Neural cell (in vitro differentiated cells): ENCODE data around the gene BPIFB1. TPM values are rescaled to one million over a fixed set of nuclear protein-coding genes. Genes with fewer than 3 reads are reported as not detected.

Experiments
- H2AFZ ChIP-seq: fragments of 200-600, 300-800 bp; sonication (generic), shearing (Covaris generic); 2 replicates; pipeline ENCODE4 v1.6.0; 2014; ENCODE audit warnings: low read depth, mild to moderate bottlenecking, antibody characterized with exemption, low read length, moderate library complexity
- H3F3A ChIP-seq: fragments of 200-600 bp; shearing (Covaris generic); 2 replicates; pipeline ENCODE4 v1.6.1; 2016; ENCODE audit warnings: mild to moderate bottlenecking, moderate library complexity, mixed read lengths, antibody characterized with exemption, low read length; ENCODE audit not compliant: insufficient read depth, poor library complexity, severe bottlenecking
- H3K27ac ChIP-seq: fragments of 200-600, 300-800 bp; sonication (generic), shearing (Covaris generic); 2 replicates; pipeline ENCODE4 v1.5.1; 2014; ENCODE audit warnings: mild to moderate bottlenecking, low read length, moderate library complexity
- H3K27me3 ChIP-seq: fragments of 300-800, 200-600 bp; sonication (generic), shearing (Covaris generic); 2 replicates; pipeline ENCODE4 v1.6.0; 2014; ENCODE audit warnings: mild to moderate bottlenecking, low read depth, low read length, moderate library complexity; ENCODE audit not compliant: insufficient read depth
- H3K36me3 ChIP-seq: fragments of 300-800, 200-600 bp; sonication (generic), shearing (Covaris generic); 2 replicates; pipeline ENCODE4 v1.5.1; 2014; ENCODE audit warnings: mild to moderate bottlenecking, antibody characterized with exemption, low read length, moderate library complexity; ENCODE audit not compliant: insufficient read depth
- H3K4me2 ChIP-seq: fragments of 300-800, 200-600 bp; sonication (generic), shearing (Covaris generic); 2 replicates; pipeline ENCODE4 v1.6.0; 2014; ENCODE audit warnings: mild to moderate bottlenecking, low read length
- H3K4me3 ChIP-seq: fragments of 300-800, 200-600 bp; sonication (generic), shearing (Covaris generic); 2 replicates; pipeline ENCODE4 v1.5.1; 2014; ENCODE audit warnings: mild to moderate bottlenecking, low read length, moderate library complexity
- H3K79me2 ChIP-seq: fragments of 200-600 bp; shearing (Covaris generic); replicated peaks from 2 replicates; pipeline ENCODE4 v1.6.0; 2014; ENCODE audit warnings: mild to moderate bottlenecking, low read length, moderate library complexity; ENCODE audit not compliant: insufficient read depth
- H3K9ac ChIP-seq: fragments of 300-800, 200-600 bp; sonication (generic), shearing (Covaris generic); 2 replicates; pipeline ENCODE4 v1.6.1; 2016; ENCODE audit warnings: mild to moderate bottlenecking, low read length, mixed read lengths
- H3K9me2 ChIP-seq: fragments of 200-600 bp; shearing (Covaris generic); 2 replicates; pipeline ENCODE4 v1.6.1; 2016; ENCODE audit warnings: mild to moderate bottlenecking, low read length, mixed read lengths; ENCODE audit not compliant: insufficient read depth
- H3K9me3 ChIP-seq: fragments of 200-600, 300-800 bp; sonication (generic), shearing (Covaris generic); 2 replicates; pipeline ENCODE4 v1.6.1; 2016; ENCODE audit warnings: mild to moderate bottlenecking, mixed run types, low read length, moderate library complexity, mixed read lengths
- H4K20me1 ChIP-seq: fragments of 200-600 bp; shearing (Covaris generic); 2 replicates; pipeline ENCODE4 v1.6.1; 2016; ENCODE audit warnings: mild to moderate bottlenecking, mixed run types; ENCODE audit not compliant: insufficient read depth
- EP300 ChIP-seq: fragments of 450-650 bp; conservative IDR thresholded peaks from 2 replicates; pipeline ENCODE4 v1.6.1; 2014; ENCODE audit warnings: antibody characterized with exemption, mild to moderate bottlenecking, moderate library complexity; ENCODE audit not compliant: poor library complexity, severe bottlenecking
- EZH2 ChIP-seq: fragments of 200-600, 300-800 bp; shearing (Covaris generic), sonication (generic); IDR thresholded peaks from 2 replicates; pipeline ENCODE4 v1.6.1; 2014; ENCODE audit warnings: antibody characterized with exemption, low read length, borderline replicate concordance, mild to moderate bottlenecking; ENCODE audit not compliant: insufficient read depth, poor library complexity, severe bottlenecking
- MXI1 ChIP-seq: fragments of 450-650 bp; conservative IDR thresholded peaks from 2 replicates; pipeline ENCODE4 v1.6.1; 2014; ENCODE audit warnings: antibody characterized with exemption, mild to moderate bottlenecking; ENCODE audit not compliant: poor library complexity, severe bottlenecking
- POLR2AphosphoS5 ChIP-seq: IDR thresholded peaks from 2 replicates; pipeline ENCODE4 v1.6.1; 2012
- RAD21 ChIP-seq: fragments of 450-650 bp; conservative IDR thresholded peaks from 2 replicates; pipeline ENCODE4 v1.6.1; 2014; ENCODE audit warnings: antibody characterized with exemption, mild to moderate bottlenecking, moderate library complexity
- SMC3 ChIP-seq: fragments of 450-650 bp; conservative IDR thresholded peaks from 2 replicates; pipeline ENCODE4 v1.6.1; 2014; ENCODE audit warnings: antibody characterized with exemption, mild to moderate bottlenecking, moderate library complexity; ENCODE audit not compliant: poor library complexity
- TAF1 ChIP-seq: IDR thresholded peaks from 2 replicates; pipeline ENCODE4 v1.6.1; 2012; ENCODE audit warnings: low read depth
- polyA plus RNA-seq: library from polyadenylated mRNA; depleted of rRNA; stranded (reverse); fragments of >200 nt; gene quantifications from 2 replicates; pipeline ENCODE4 v1.2.3, GENCODE V29; 2014
- TF ChIP-seq, protein P1 (sequence below): fragments of 450-650 bp; IDR thresholded peaks from 2 replicates; pipeline ENCODE4 v1.5.1; 2014; ENCODE audit warnings: antibody characterized with exemption, mild to moderate bottlenecking, moderate library complexity; ENCODE audit not compliant: poor library complexity, severe bottlenecking
- TF ChIP-seq, protein P2 (sequence below): IDR thresholded peaks from 2 replicates; pipeline ENCODE4 v1.6.1; 2012; ENCODE audit warnings: borderline replicate concordance

BPIFB1 gene
- polyA plus RNA-seq, 1 donor from 2014 or later = not detected

DNA sequence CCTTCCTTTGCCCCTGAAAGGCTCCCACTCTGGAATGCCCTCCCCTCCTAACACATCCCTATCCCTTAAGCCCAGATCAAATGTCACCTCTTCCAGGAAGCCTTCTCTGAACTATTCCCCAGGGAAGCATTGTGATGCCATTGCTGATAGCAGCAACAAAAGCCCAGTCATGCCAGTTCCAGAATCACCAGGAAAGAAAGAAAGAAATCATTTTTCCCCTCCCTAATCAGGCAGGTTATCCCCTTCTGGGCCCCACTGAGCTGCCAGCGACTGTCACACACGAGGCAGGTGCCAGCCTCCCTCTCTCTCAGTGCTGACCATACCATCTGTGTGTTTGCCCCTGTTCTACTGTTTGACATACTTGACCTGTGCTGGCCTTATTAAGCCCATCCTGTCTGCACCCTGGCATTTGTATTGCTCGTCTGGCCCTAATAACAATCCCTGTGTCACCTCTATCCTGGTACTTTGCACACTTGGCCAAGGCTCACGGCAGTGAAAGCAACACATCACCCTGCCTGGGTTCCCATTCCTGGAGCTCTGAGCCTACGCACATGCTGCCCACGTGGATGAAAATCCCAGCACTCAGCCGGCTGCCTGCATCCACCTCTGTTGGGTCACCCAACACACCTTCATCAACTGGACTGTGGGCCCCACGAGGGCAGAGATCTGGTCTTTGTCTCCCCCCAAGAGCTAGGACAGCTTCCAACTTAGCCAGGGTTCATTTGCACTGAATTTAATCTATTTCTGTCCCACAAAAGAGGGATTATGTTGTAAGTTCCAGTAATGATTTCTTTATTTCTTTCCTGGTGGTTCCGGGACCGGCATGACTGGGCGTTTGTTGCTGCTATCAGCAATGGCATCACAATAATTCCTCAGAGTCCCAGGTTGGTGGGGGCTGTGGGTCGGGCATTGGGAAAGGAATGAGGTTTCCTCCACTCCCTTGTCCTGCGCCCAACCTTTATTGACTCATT, 5.3 kb upstream of the BPIFB1 start:
- Histone ChIP-seq H3K27me3 (no peaks in the 10 kb centered on the region), H3K4me2 (no peak overlapping the region), H3K36me3 (no peaks in the 10 kb centered on the region), H3K9ac (no peak overlapping the region), H3K9me2 (no peaks in the 10 kb centered on the region), H4K20me1 (no peaks in the 10 kb centered on the region), H3K4me3 (no peak overlapping the region), H3K9me3 (no peaks in the 10 kb centered on the region), H2AFZ (no peak overlapping the region), H3F3A (no peaks in the 10 kb centered on the region), H3K27ac (no peak overlapping the region), H3K79me2 (no peaks in the 10 kb centered on the region)
- TF ChIP-seq, protein P1, sequence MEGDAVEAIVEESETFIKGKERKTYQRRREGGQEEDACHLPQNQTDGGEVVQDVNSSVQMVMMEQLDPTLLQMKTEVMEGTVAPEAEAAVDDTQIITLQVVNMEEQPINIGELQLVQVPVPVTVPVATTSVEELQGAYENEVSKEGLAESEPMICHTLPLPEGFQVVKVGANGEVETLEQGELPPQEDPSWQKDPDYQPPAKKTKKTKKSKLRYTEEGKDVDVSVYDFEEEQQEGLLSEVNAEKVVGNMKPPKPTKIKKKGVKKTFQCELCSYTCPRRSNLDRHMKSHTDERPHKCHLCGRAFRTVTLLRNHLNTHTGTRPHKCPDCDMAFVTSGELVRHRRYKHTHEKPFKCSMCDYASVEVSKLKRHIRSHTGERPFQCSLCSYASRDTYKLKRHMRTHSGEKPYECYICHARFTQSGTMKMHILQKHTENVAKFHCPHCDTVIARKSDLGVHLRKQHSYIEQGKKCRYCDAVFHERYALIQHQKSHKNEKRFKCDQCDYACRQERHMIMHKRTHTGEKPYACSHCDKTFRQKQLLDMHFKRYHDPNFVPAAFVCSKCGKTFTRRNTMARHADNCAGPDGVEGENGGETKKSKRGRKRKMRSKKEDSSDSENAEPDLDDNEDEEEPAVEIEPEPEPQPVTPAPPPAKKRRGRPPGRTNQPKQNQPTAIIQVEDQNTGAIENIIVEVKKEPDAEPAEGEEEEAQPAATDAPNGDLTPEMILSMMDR = no peak
- TF ChIP-seq EP300 (no peak), POLR2AphosphoS5 (no peak), EZH2 (no peak), TAF1 (no peak), RAD21 (no peak), SMC3 (no peak), MXI1 (no peak)
- TF ChIP-seq, protein P2, sequence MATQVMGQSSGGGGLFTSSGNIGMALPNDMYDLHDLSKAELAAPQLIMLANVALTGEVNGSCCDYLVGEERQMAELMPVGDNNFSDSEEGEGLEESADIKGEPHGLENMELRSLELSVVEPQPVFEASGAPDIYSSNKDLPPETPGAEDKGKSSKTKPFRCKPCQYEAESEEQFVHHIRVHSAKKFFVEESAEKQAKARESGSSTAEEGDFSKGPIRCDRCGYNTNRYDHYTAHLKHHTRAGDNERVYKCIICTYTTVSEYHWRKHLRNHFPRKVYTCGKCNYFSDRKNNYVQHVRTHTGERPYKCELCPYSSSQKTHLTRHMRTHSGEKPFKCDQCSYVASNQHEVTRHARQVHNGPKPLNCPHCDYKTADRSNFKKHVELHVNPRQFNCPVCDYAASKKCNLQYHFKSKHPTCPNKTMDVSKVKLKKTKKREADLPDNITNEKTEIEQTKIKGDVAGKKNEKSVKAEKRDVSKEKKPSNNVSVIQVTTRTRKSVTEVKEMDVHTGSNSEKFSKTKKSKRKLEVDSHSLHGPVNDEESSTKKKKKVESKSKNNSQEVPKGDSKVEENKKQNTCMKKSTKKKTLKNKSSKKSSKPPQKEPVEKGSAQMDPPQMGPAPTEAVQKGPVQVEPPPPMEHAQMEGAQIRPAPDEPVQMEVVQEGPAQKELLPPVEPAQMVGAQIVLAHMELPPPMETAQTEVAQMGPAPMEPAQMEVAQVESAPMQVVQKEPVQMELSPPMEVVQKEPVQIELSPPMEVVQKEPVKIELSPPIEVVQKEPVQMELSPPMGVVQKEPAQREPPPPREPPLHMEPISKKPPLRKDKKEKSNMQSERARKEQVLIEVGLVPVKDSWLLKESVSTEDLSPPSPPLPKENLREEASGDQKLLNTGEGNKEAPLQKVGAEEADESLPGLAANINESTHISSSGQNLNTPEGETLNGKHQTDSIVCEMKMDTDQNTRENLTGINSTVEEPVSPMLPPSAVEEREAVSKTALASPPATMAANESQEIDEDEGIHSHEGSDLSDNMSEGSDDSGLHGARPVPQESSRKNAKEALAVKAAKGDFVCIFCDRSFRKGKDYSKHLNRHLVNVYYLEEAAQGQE = no peak

DNA sequence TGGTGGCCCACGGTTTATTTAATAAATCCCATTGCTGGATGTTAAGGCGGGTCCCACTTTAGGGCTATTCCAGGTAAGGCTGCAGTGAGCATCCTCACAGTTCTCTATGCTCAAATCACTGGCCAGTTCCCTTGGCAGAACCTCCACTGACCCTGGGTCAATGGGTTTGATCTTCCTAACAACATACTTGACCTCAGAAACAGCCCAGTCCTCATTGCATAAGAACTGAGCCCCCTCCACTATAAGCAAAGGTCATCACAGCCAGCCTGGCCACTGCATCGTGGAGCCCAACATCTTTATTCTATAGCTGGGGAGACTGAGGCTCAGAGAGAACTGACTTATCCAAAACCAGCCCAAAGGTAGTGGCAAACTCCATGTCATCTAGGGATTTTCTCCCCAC, 4.3 kb upstream of the BPIFB1 start:
- no peak overlapping the region for H3K27ac ChIP-seq
- no peak for TF ChIP-seq EP300
- no peak for TF ChIP-seq POLR2AphosphoS5
- TF ChIP-seq, protein P2 = no peak
- TF ChIP-seq TAF1 = no peak
- no peak for TF ChIP-seq EZH2
- TF ChIP-seq RAD21 = no peak
- TF ChIP-seq, protein P1 = no peak
- TF ChIP-seq SMC3 = no peak
- TF ChIP-seq MXI1 = no peak
- no peaks in the 10 kb centered on the region for H3K36me3 ChIP-seq

More for the DNA sequence above, 4.3 kb upstream of the BPIFB1 start:
- Histone ChIP-seq H3K9me3 (no peaks in the 10 kb centered on the region), H3K9me2 (no peaks in the 10 kb centered on the region), H3K27me3 (no peaks in the 10 kb centered on the region), H3K4me2 (no peak overlapping the region), H3K9ac (no peak overlapping the region), H3F3A (no peaks in the 10 kb centered on the region), H2AFZ (no peak overlapping the region), H3K79me2 (no peaks in the 10 kb centered on the region), H4K20me1 (no peaks in the 10 kb centered on the region), H3K4me3 (no peak overlapping the region)
